K562 (cell line): ENCODE results near the gene NYAP1. TPM values are rescaled to one million over a fixed set of nuclear protein-coding genes. Genes with fewer than 3 reads are reported as not detected.

Experiments used
- ATAC-seq: fragments of 200-7000 bp; cut with Tn5 transposase; 3 replicates; pipeline ENCODE4 v1.9.1; 2020; ENCODE audit warnings: moderate library complexity
- BruUV-seq: library from RNA; stranded (reverse); fragments of 400-500 nt; replicated peaks from 2 replicates; lab custom pipeline; 2021; lab: Mats Ljungman, UMichigan
- CTCF ChIA-PET: fragments of 300-600 bp; formaldehyde crosslinking; extraction: SDS; loops from one replicate; lab custom pipeline; 2021; ENCODE audit warnings: low intra/inter-chr PET ratio; lab: Yijun Ruan, JAX
- POLR2A ChIA-PET: fragments of 300-600, 350-650 bp; sonication (Branson Sonifier 250); formaldehyde crosslinking; extraction: SDS; loops from one replicate; lab custom pipeline; 2021; ENCODE audit warnings: antibody characterized with exemption, inconsistent platforms; lab: Yijun Ruan, JAX
- DNase-seq, 4 experiments: peaks; one replicate each; pipeline versions ENCODE4 v3.0.0 to v3.0.0-alpha.2; 2011 to 2018; ENCODE audit warnings: low spot score in 3 of 4, mixed read lengths in 3 of 4; ENCODE audit errors: extremely low read depth in 1 of 4
- FAIRE-seq: peaks from 2 replicates; lab custom pipeline; 2011; peaks lifted over from hg19 to GRCh38; lab: Jason Lieb, UNC
- H2AFZ ChIP-seq: 2 replicates; pipeline ENCODE4 v1.6.0; 2011; ENCODE audit warnings: low read depth, low read length, control low read depth, inconsistent platforms
- H3K27ac ChIP-seq: fragments of 200-600 bp; 3 replicates; pipeline ENCODE4 v1.8.0; 2011; ENCODE audit warnings: low read depth, mild to moderate bottlenecking, control low read depth, inconsistent platforms, low read length, moderate library complexity, mixed read lengths; ENCODE audit errors: extremely low read depth
- H3K27me3 ChIP-seq, 2 experiments: fragments of 300-600 bp in 1 of 2; 2 replicates in 1 of 2; 3 replicates in 1 of 2; pipeline versions ENCODE4 v1.6.0 to v1.8.0; 2011; ENCODE audit warnings: inconsistent platforms in 2 of 2, low read length in 2 of 2, mild to moderate bottlenecking in 1 of 2, mixed read lengths in 1 of 2, moderate library complexity in 1 of 2; ENCODE audit not compliant: control insufficient read depth in 2 of 2, insufficient read depth in 2 of 2
- H3K36me3 ChIP-seq: fragments of 300-600 bp; 3 replicates; pipeline ENCODE4 v1.8.0; 2011; ENCODE audit warnings: mild to moderate bottlenecking, low read length, inconsistent platforms; ENCODE audit not compliant: control insufficient read depth, insufficient read depth
- H3K4me1 ChIP-seq, 2 experiments: fragments of 200-600 bp in 1 of 2; replicated peaks in 1 of 2; 2 replicates in 1 of 2; 3 replicates in 1 of 2; pipeline versions ENCODE4 v1.5.1 to v1.8.0; 2011; ENCODE audit warnings: inconsistent platforms in 2 of 2, low read length in 2 of 2, mild to moderate bottlenecking in 1 of 2, mixed read lengths in 1 of 2, moderate library complexity in 1 of 2; ENCODE audit not compliant: control insufficient read depth in 2 of 2, insufficient read depth in 2 of 2
- H3K4me2 ChIP-seq: 2 replicates; pipeline ENCODE4 v1.6.1; 2011; ENCODE audit warnings: low read length, control low read depth, inconsistent platforms, mixed read lengths; ENCODE audit not compliant: insufficient read depth
- H3K4me3 ChIP-seq: fragments of 200-600 bp; sonication (generic), shearing (Covaris generic); 2 replicates; pipeline ENCODE4 v1.5.1; 2016; ENCODE audit warnings: control low read depth, inconsistent platforms
- H3K79me2 ChIP-seq: fragments of 200-600 bp; 3 replicates; pipeline ENCODE4 v1.8.0; 2011; ENCODE audit warnings: low read length, inconsistent platforms; ENCODE audit not compliant: control insufficient read depth, insufficient read depth
- H3K9ac ChIP-seq, 2 experiments: 2 replicates each; pipeline versions ENCODE4 v1.6.0 to v1.6.1; 2011; ENCODE audit warnings: low read depth in 2 of 2, low read length in 2 of 2, control low read depth in 1 of 2, inconsistent platforms in 1 of 2, mild to moderate bottlenecking in 1 of 2, mixed read lengths in 1 of 2; ENCODE audit not compliant: insufficient read depth in 1 of 2
- H3K9me1 ChIP-seq: one replicate; pipeline ENCODE4 v1.6.0; 2011; ENCODE audit warnings: inconsistent platforms, mild to moderate bottlenecking, low read length, moderate library complexity; ENCODE audit not compliant: control insufficient read depth, insufficient read depth
- H3K9me3 ChIP-seq: replicated peaks from 2 replicates; pipeline ENCODE4 v1.5.1; 2011; ENCODE audit warnings: low read depth, low read length, inconsistent platforms; ENCODE audit not compliant: control insufficient read depth, insufficient read depth
- H4K20me1 ChIP-seq: replicated peaks from 2 replicates; pipeline ENCODE4 v1.6.1; 2011; ENCODE audit warnings: low read length, inconsistent platforms, mixed read lengths; ENCODE audit not compliant: control insufficient read depth, insufficient read depth
- WGBS: fragments of 100-300 bp; shearing (Covaris generic); methylation state at CpG from one replicate; pipeline ENCODE4 v1.1.6; 2016; ENCODE audit warnings: low coverage, mixed read lengths; ENCODE audit not compliant: insufficient coverage; ENCODE audit errors: missing lambda C conversion rate; 5-methylcytosine and 5-hydroxymethylcytosine counted together
- in situ Hi-C: fragments of 300-500 bp; cut with MboI; formaldehyde crosslinking; loops from 4 replicates; pipeline ENCODE4 v1.15.0; 2018; ENCODE audit warnings: inconsistent platforms, mixed read lengths
- intact Hi-C: fragments of 100-400 bp; cut with micrococcal nuclease; formaldehyde crosslinking; loops from 2 replicates; pipeline ENCODE4 v1.14.2; 2022
- polyA plus RNA-seq, 8 experiments: library from polyadenylated mRNA; depleted of rRNA in 4 of 8; stranded (reverse) in 5 of 8; unstranded in 3 of 8; fragments of >200 nt; fragmentation: Nextera tagmentation in 2 of 8; fragmentation: Illumina TruSeq in 1 of 8; extraction: Ambion mirVana in 2 of 8; extraction: Trizol in 1 of 8; gene quantifications; 2 replicates each; pipeline versions ENCODE4 v1.2.1 to v1.2.3, GENCODE V29; 2011 to 2014; ENCODE audit warnings: inconsistent platforms in 1 of 8, missing spikeins in 1 of 8
- total RNA-seq, 7 experiments: library from RNA; depleted of rRNA in 6 of 7; stranded (reverse); fragments of >200 nt in 6 of 7; fragmentation: Illumina TruSeq in 2 of 7; extraction: Trizol in 2 of 7; gene quantifications; 2 replicates each; pipeline versions ENCODE4 v1.2.1 to v1.2.3, GENCODE V29; 2011 to 2021; ENCODE audit warnings: low replicate concordance in 1 of 7
- TF ChIP-seq, protein P1 (sequence below): fragments of 450-650 bp; formaldehyde crosslinking; IDR thresholded peaks from 2 replicates; pipeline ENCODE4 v1.4.0; 2022; ENCODE audit warnings: missing genetic modification characterization
- TF ChIP-seq, protein P2 (sequence below): fragments of 250-450 bp; sonication (Bioruptor Pico); IDR thresholded peaks from 2 replicates; pipeline ENCODE4 v1.5.1; 2021; ENCODE audit warnings: mild to moderate bottlenecking

The NYAP1 gene
- total and polyA plus RNA-seq, 9 of the 15 experiments (the other 6 are each of a cell fraction or from before 2014, with no cell fraction given), result 0.11 to 0.88 (median 0.22) TPM; not detected in 2

DNA sequence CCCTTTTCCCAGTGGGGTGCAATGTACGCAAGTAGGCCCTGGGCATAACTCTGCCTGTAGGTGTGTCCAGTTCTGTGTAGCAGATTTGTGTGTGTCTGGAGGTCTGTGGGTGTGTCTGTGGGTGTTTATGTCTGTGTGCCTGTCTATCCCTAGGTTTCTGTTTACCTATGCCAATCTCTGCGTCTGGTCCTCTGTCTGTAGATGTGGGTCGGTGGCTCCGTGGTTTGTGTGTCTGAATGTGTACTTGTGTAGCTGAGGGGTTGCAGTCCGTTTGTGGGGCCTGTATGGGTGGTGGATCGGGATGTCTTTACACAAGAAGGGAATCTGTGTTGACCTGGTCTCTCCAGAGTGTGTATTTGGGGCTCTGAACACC is 932 bp downstream of the NYAP1 start:
- Histone ChIP-seq H3K27me3 (no peaks in the 10 kb centered on the region), H4K20me1 (no peaks in the 10 kb centered on the region), H3K36me3 (no peaks in the 10 kb centered on the region), H3K4me1 (peaks cover 4 to 71% of the 10 kb centered on the region in 2 experiments; a peak in 4 of 5 replicates), H3K27ac (no peak overlapping the region), H3K4me3 (no peak overlapping the region), H3K9me1 (no peaks in the 10 kb centered on the region), H3K9me3 (no peaks in the 10 kb centered on the region), H3K9ac (no peak overlapping the region), H3K79me2 (no peaks in the 10 kb centered on the region), H3K4me2 (no peak overlapping the region), H2AFZ (no peak overlapping the region)
- ChIA-PET POLR2A (no interaction called here), CTCF (interaction anchor here (0.6 to 3.3 kb wide), 2 partner anchors 29 to 75 kb away, joined by 4 to 30 read pairs; no protein-coding TSS in a partner anchor)
- BruUV-seq, result no TSS peak
- TF ChIP-seq, protein P1, sequence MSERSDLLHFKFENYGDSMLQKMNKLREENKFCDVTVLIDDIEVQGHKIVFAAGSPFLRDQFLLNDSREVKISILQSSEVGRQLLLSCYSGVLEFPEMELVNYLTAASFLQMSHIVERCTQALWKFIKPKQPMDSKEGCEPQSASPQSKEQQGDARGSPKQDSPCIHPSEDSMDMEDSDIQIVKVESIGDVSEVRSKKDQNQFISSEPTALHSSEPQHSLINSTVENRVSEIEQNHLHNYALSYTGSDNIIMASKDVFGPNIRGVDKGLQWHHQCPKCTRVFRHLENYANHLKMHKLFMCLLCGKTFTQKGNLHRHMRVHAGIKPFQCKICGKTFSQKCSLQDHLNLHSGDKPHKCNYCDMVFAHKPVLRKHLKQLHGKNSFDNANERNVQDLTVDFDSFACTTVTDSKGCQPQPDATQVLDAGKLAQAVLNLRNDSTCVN (CRISPR knock-in tag), result 0 out of 2 replicates have a peak, but pooled peaks have one; percentile 31
- TF ChIP-seq, protein P2, sequence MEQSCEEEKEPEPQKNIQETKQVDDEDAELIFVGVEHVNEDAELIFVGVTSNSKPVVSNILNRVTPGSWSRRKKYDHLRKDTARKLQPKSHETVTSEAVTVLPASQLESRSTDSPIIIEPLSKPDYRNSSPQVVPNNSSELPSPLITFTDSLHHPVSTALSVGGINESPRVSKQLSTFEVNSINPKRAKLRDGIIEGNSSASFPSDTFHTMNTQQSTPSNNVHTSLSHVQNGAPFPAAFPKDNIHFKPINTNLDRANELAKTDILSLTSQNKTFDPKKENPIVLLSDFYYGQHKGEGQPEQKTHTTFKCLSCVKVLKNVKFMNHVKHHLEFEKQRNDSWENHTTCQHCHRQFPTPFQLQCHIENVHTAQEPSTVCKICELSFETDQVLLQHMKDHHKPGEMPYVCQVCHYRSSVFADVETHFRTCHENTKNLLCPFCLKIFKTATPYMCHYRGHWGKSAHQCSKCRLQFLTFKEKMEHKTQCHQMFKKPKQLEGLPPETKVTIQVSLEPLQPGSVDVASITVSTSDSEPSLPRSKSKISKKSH (CRISPR knock-in tag), result no peak
- ATAC-seq (no peak), FAIRE-seq (peak; percentile 79), DNase-seq (no peak)
- intact Hi-C loops (no loop called here), in situ Hi-C loops (no loop called here)
- 75% methylated on average over 6 of the region's 6 CpGs for WGBS
